ENCODE data around the gene TIAM1. TPM values are rescaled to one million over a fixed set of nuclear protein-coding genes. Genes with fewer than 3 reads are reported as not detected.

The TIAM1 gene
- polyA plus RNA-seq, 2 of the 4 experiments (the other 2 are of a cell fraction) = 0.23 to 0.40 TPM

DNA sequence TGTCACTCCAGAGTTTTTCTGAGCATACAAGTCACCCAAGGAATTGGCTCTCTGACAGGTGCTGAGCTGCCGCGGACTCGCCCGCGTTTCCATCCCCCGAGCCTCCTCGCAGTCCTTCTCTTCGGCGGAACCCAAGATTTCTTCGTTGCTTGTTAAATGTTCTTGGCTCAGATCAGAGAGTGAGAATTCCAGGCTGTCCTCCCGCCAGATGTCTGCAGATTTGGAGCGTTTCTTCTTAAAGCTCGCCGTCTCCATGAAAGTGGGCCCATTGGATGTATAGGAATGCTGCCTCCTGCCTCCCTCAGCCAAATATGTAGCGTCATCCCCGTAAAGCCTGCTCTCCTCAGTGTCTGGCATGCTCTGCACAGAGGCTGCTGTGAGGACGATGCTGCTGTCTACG, 77.8 kb downstream of the TIAM1 start:
- ChIA-PET POLR2A (no interaction called here), CTCF (interaction anchor here (1.7 kb wide), 1 partner anchor 12 kb away, joined by 8 read pairs; no protein-coding TSS in a partner anchor)

DNA sequence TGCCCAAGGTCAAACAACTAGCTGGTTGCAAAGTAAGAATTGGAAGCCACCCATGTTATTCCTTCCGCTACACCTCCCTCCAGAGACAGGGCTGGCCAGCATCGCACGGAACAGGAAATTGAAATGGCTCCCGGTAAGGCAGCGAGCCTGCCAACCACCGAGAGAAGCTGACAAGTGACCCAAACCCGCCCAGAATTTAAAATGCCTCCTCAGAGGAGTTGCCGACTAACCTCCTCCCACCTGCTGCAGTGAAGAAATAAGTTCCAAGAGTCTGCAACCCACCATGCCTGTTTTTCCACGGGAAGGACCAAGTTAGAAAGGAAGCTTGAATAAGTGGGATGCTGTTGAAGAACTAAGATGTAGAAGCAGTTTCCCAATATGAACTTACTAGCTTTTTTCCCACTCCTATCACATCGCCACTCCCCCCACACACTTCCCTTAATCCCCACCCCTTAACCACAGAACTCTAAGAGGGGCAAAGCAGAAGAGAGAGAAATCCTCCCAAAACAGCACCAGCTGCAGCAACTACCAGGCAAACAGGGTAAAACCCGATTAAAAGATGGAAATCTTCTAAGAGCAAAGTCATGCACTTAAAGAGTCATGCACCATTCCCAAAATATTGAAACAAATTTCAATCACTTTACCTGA, 78.6 kb downstream of the TIAM1 start:
- TF ChIP-seq TFCP2L1 (CRISPR knock-in tag; IDR thresholded peaks at IDR 0.05) = no peak
- TF ChIP-seq, protein P1, sequence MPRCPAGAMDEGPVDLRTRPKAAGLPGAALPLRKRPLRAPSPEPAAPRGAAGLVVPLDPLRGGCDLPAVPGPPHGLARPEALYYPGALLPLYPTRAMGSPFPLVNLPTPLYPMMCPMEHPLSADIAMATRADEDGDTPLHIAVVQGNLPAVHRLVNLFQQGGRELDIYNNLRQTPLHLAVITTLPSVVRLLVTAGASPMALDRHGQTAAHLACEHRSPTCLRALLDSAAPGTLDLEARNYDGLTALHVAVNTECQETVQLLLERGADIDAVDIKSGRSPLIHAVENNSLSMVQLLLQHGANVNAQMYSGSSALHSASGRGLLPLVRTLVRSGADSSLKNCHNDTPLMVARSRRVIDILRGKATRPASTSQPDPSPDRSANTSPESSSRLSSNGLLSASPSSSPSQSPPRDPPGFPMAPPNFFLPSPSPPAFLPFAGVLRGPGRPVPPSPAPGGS (IDR thresholded peaks at IDR 0.05) = no peak
- no peak for TF ChIP-seq NPAS2 (CRISPR knock-in tag; IDR thresholded peaks at IDR 0.05; ENCODE audit: borderline replicate concordance)
- TF ChIP-seq HDAC2 (IDR thresholded peaks at IDR 0.05) = no peak
- TF ChIP-seq RARB (CRISPR knock-in tag; IDR thresholded peaks at IDR 0.05) = no peak
- TF ChIP-seq CEBPB (IDR thresholded peaks at IDR 0.05) = no peak
- TF ChIP-seq HEYL (CRISPR knock-in tag; IDR thresholded peaks at IDR 0.05) = no peak
- no peak for TF ChIP-seq SREBF2 (IDR thresholded peaks at IDR 0.05)
- TF ChIP-seq HOXA7 (CRISPR knock-in tag; IDR thresholded peaks at IDR 0.05) = no peak
- no peak for TF ChIP-seq MYC (IDR thresholded peaks at IDR 0.05; ENCODE audit: borderline replicate concordance, low read length)
- TF ChIP-seq ZSCAN20 (CRISPR knock-in tag; IDR thresholded peaks at IDR 0.05) = no peak
- no peak for TF ChIP-seq JUNB (IDR thresholded peaks at IDR 0.05)
- TF ChIP-seq TP53 (CRISPR knock-in tag; IDR thresholded peaks at IDR 0.05) = no peak
- TF ChIP-seq ZC3H11A (IDR thresholded peaks at IDR 0.05) = no peak
- TF ChIP-seq, protein P2, sequence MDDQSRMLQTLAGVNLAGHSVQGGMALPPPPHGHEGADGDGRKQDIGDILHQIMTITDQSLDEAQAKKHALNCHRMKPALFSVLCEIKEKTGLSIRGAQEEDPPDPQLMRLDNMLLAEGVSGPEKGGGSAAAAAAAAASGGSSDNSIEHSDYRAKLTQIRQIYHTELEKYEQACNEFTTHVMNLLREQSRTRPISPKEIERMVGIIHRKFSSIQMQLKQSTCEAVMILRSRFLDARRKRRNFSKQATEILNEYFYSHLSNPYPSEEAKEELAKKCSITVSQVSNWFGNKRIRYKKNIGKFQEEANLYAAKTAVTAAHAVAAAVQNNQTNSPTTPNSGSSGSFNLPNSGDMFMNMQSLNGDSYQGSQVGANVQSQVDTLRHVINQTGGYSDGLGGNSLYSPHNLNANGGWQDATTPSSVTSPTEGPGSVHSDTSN (IDR thresholded peaks at IDR 0.05) = no peak
- TF ChIP-seq, protein P3, sequence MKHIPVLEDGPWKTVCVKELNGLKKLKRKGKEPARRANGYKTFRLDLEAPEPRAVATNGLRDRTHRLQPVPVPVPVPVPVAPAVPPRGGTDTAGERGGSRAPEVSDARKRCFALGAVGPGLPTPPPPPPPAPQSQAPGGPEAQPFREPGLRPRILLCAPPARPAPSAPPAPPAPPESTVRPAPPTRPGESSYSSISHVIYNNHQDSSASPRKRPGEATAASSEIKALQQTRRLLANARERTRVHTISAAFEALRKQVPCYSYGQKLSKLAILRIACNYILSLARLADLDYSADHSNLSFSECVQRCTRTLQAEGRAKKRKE (CRISPR knock-in tag; IDR thresholded peaks at IDR 0.05; ENCODE audit: low read depth) = no peak
- no peak for TF ChIP-seq CBX2 (IDR thresholded peaks at IDR 0.05; ENCODE audit: borderline replicate concordance, low read depth)
- DNase-seq (ENCODE audit: low read depth in 1 of 2, low spot score in 1 of 2) (no peak), FAIRE-seq (no peak), ATAC-seq (no peak)
- Histone ChIP-seq H3K9me3 (no peaks in the 10 kb centered on the region), H3K4me3 (no peak overlapping the region), H3K27ac (no peak overlapping the region), H3K4me1 (no peaks in the 10 kb centered on the region), H3K4me2 (no peak overlapping the region)
- POLR2A ChIA-PET = no interaction called here
- CTCF ChIA-PET = interaction anchor here (1.7 kb wide), 1 partner anchor 11 kb away, joined by 8 read pairs; no protein-coding TSS in a partner anchor
- 27% methylated on average over 8 of the region's 11 CpGs for WGBS (ENCODE audit: missing lambda C conversion rate)

More for the DNA sequence above, 77.8 kb downstream of the TIAM1 start:
- ATAC-seq (no peak), DNase-seq (ENCODE audit: low read depth in 1 of 2, low spot score in 1 of 2) (no peak), FAIRE-seq (no peak)
- TF ChIP-seq EHF (CRISPR knock-in tag; IDR thresholded peaks at IDR 0.05) (no peak), SMC3 (IDR thresholded peaks at IDR 0.05) (no peak), PHF8 (IDR thresholded peaks at IDR 0.05; ENCODE audit: borderline replicate concordance, low read depth) (no peak), ESRRA (IDR thresholded peaks at IDR 0.05; ENCODE audit: borderline replicate concordance, low read length) (no peak), JUN (IDR thresholded peaks at IDR 0.05) (no peak), NFE2L2 (conservative IDR thresholded peaks at IDR 0.05; ENCODE audit: low read length) (no peak), POLR2AphosphoS2 (conservative IDR thresholded peaks at IDR 0.05; ENCODE audit: low read length) (no peak), CHD4 (IDR thresholded peaks at IDR 0.05; ENCODE audit: borderline replicate concordance) (no peak), EHMT2 (IDR thresholded peaks at IDR 0.05; ENCODE audit: low read depth) (no peak), HOXB5 (CRISPR knock-in tag; IDR thresholded peaks at IDR 0.05) (no peak), CEBPB (IDR thresholded peaks at IDR 0.05) (no peak), CHD2 (IDR thresholded peaks at IDR 0.05; ENCODE audit: low read length, partially characterized antibody) (no peak), SREBF2 (IDR thresholded peaks at IDR 0.05) (no peak)
- TF ChIP-seq, protein P2 (IDR thresholded peaks at IDR 0.05) = no peak
- TF ChIP-seq, protein P4, sequence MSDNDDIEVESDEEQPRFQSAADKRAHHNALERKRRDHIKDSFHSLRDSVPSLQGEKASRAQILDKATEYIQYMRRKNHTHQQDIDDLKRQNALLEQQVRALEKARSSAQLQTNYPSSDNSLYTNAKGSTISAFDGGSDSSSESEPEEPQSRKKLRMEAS (IDR thresholded peaks at IDR 0.05) = no peak
- H3K4me3 ChIP-seq = no peak overlapping the region
- no peak overlapping the region for H3K4me2 ChIP-seq
- H3K27ac ChIP-seq = no peak overlapping the region
- no peaks in the 10 kb centered on the region for H3K4me1 ChIP-seq
- no peaks in the 10 kb centered on the region for H3K9me3 ChIP-seq
- WGBS (ENCODE audit: missing lambda C conversion rate) = 76% methylated on average over 14 of the region's 18 CpGs
